DND-41 (cell line): Measurements from ENCODE around the gene TRAF3IP1.
"Not testable (repeated sequence)": the region's sequence is repeated elsewhere in the genome, so short reads cannot be mapped to it uniquely, and the experiment has no call there.

Source experiments
- ATAC-seq: fragments of 200-7000 bp; cut with Tn5 transposase; 3 replicates; pipeline ENCODE4 v1.9.1; 2021; ENCODE audit warnings: low read depth; ENCODE audit not compliant: insufficient read depth
- DNase-seq: peaks from one replicate; pipeline ENCODE4 v3.0.0-alpha.2; 2020
- H2AFZ ChIP-seq: 2 replicates; pipeline ENCODE4 v1.6.0; 2012; ENCODE audit warnings: low read depth, low read length
- H3K27ac ChIP-seq: 2 replicates; pipeline ENCODE4 v1.5.1; 2012; ENCODE audit warnings: low read length, inconsistent platforms
- H3K27me3 ChIP-seq: fragments of 200-600 bp; sonication (generic); 2 replicates; pipeline ENCODE4 v1.6.0; 2012; ENCODE audit warnings: low read length, mild to moderate bottlenecking, inconsistent platforms; ENCODE audit not compliant: insufficient read depth, poor library complexity
- H3K36me3 ChIP-seq: 2 replicates; pipeline ENCODE4 v1.5.1; 2012; ENCODE audit warnings: low read length, inconsistent platforms; ENCODE audit not compliant: insufficient read depth
- H3K4me1 ChIP-seq: 2 replicates; pipeline ENCODE4 v1.5.1; 2012; ENCODE audit warnings: mild to moderate bottlenecking, low read length; ENCODE audit not compliant: insufficient read depth
- H3K4me2 ChIP-seq: 2 replicates; pipeline ENCODE4 v1.6.0; 2012; ENCODE audit warnings: mild to moderate bottlenecking, moderate library complexity, low read length, inconsistent platforms; ENCODE audit not compliant: insufficient read depth
- H3K4me3 ChIP-seq, 2 experiments: fragments of 200-600 bp in 1 of 2; shearing (Covaris generic) in 1 of 2; 2 replicates each; pipeline ENCODE4 v1.5.1; 2012 to 2016; ENCODE audit warnings: inconsistent platforms in 2 of 2, low read length in 2 of 2, mild to moderate bottlenecking in 2 of 2, low read depth in 1 of 2, moderate library complexity in 1 of 2
- H3K79me2 ChIP-seq: 2 replicates; pipeline ENCODE4 v1.6.0; 2012; ENCODE audit warnings: low read length, inconsistent platforms; ENCODE audit not compliant: insufficient read depth
- H3K9ac ChIP-seq: 2 replicates; pipeline ENCODE4 v1.6.0; 2012; ENCODE audit warnings: low read depth, mild to moderate bottlenecking, inconsistent platforms, low read length, moderate library complexity
- H3K9me3 ChIP-seq: 2 replicates; pipeline ENCODE4 v1.5.1; 2012; ENCODE audit warnings: low read length, moderate library complexity, mild to moderate bottlenecking, inconsistent platforms; ENCODE audit not compliant: insufficient read depth, severe bottlenecking
- H4K20me1 ChIP-seq: 2 replicates; pipeline ENCODE4 v1.6.0; 2012; ENCODE audit warnings: low read length; ENCODE audit not compliant: insufficient read depth
- CTCF ChIP-seq: IDR thresholded peaks from 2 replicates; pipeline ENCODE4 v1.5.1; 2012; ENCODE audit warnings: borderline replicate concordance, low read length, moderate library complexity, mild to moderate bottlenecking; ENCODE audit not compliant: poor library complexity, severe bottlenecking; ENCODE audit errors: extremely low read depth
- EZH2 ChIP-seq: IDR thresholded peaks from 3 replicates; pipeline ENCODE4 v1.6.1; 2012; ENCODE audit warnings: borderline replicate concordance, low read depth, mild to moderate bottlenecking, moderate library complexity, low read length, inconsistent platforms; ENCODE audit not compliant: severe bottlenecking

The TRAF3IP1 gene

GRCh38 chr2:238441262-238442114 lies 121.2 kb downstream of the TRAF3IP1 start:
- no peak for DNase-seq
- peaks cover 76% of the 10 kb centered on the region for H3K79me2 ChIP-seq
- H3K27ac ChIP-seq: no peak overlapping the region
- H3K9ac ChIP-seq: no peak overlapping the region
- H3K36me3 ChIP-seq: peaks cover 82% of the 10 kb centered on the region
- no peaks in the 10 kb centered on the region for H3K9me3 ChIP-seq
- no peak for ATAC-seq
- no peak overlapping the region for H3K4me2 ChIP-seq
- H2AFZ ChIP-seq: no peak overlapping the region
- no peak overlapping the region for H3K4me3 ChIP-seq
- peaks cover 35% of the 10 kb centered on the region for H4K20me1 ChIP-seq
- TF ChIP-seq CTCF: no peak
- TF ChIP-seq EZH2: no peak
- no peaks in the 10 kb centered on the region for H3K27me3 ChIP-seq
- no peaks in the 10 kb centered on the region for H3K4me1 ChIP-seq

- not testable (repeated sequence) for H3K27me3 ChIP-seq, DNase-seq, ATAC-seq, H3K4me1 ChIP-seq, H2AFZ ChIP-seq, H3K4me2 ChIP-seq, H3K27ac ChIP-seq, H3K9me3 ChIP-seq, H3K4me3 ChIP-seq, H3K9ac ChIP-seq
- H3K36me3 ChIP-seq: peaks cover 83% of the 10 kb centered on the region
- peaks cover 35% of the 10 kb centered on the region for H4K20me1 ChIP-seq
- H3K79me2 ChIP-seq: peaks cover 70% of the 10 kb centered on the region
These were observed 121.9 kb downstream of the TRAF3IP1 start for GRCh38 chr2:238442257-238442656.

- no peak overlapping the region for H3K4me3 ChIP-seq
- H3K36me3 ChIP-seq: peaks cover 85% of the 10 kb centered on the region
- no peaks in the 10 kb centered on the region for H3K9me3 ChIP-seq
- no peak overlapping the region for H2AFZ ChIP-seq
- H3K79me2 ChIP-seq: peaks cover 59% of the 10 kb centered on the region
- H3K9ac ChIP-seq: no peak overlapping the region
- DNase-seq (no peak), ATAC-seq (no peak)
- H3K4me2 ChIP-seq: no peak overlapping the region
- H3K27ac ChIP-seq: no peak overlapping the region
- no peaks in the 10 kb centered on the region for H3K27me3 ChIP-seq
- no peaks in the 10 kb centered on the region for H3K4me1 ChIP-seq
- TF ChIP-seq CTCF: no peak
- TF ChIP-seq EZH2: no peak
- peaks cover 46% of the 10 kb centered on the region for H4K20me1 ChIP-seq
These were observed 123.9 kb downstream of the TRAF3IP1 start for GRCh38 chr2:238444242-238444641.

GRCh38 chr2:238445409-238446190 lies 125.3 kb downstream of the TRAF3IP1 start:
- TF ChIP-seq CTCF (no peak), EZH2 (no peak)
- DNase-seq (no peak), ATAC-seq (no peak)
- Histone ChIP-seq H3K4me3 (no peak overlapping the region), H3K4me1 (no peaks in the 10 kb centered on the region), H2AFZ (no peak overlapping the region), H3K9ac (no peak overlapping the region), H3K27ac (no peak overlapping the region), H3K9me3 (no peaks in the 10 kb centered on the region), H3K36me3 (peaks cover 84% of the 10 kb centered on the region), H3K4me2 (no peak overlapping the region), H4K20me1 (peaks cover 46% of the 10 kb centered on the region), H3K27me3 (no peaks in the 10 kb centered on the region), H3K79me2 (peaks cover 48% of the 10 kb centered on the region)
